ENCODE data around the gene DXO. TPM values are rescaled to one million over a fixed set of nuclear protein-coding genes. Genes with fewer than 3 reads are reported as not detected.

The DXO gene
- total and polyA plus RNA-seq, 2 of the 13 experiments (the other 11 are each of a cell fraction or from before 2014, with no cell fraction given) = 18.6 to 26.2 TPM

GRCh38 chr6:31961616-31962015 lies 10.3 kb downstream of the DXO start:
- no peak for TF ChIP-seq BRCA1 (CRISPR knock-in tag; IDR thresholded peaks at IDR 0.05)
- no peak for TF ChIP-seq HMG20B (CRISPR knock-in tag; conservative IDR thresholded peaks at IDR 0.05)
- TF ChIP-seq ZBTB1 (CRISPR knock-in tag; IDR thresholded peaks at IDR 0.05; ENCODE audit: borderline replicate concordance) = no peak
- TF ChIP-seq ZFP37 (CRISPR knock-in tag; IDR thresholded peaks at IDR 0.05; ENCODE audit: borderline replicate concordance) = no peak
- no peak for TF ChIP-seq ZNF670 (CRISPR knock-in tag; IDR thresholded peaks at IDR 0.05; ENCODE audit: borderline replicate concordance)
- no peak for TF ChIP-seq ZNF546 (CRISPR knock-in tag; conservative IDR thresholded peaks at IDR 0.05)
- no peak for TF ChIP-seq KMT2B (CRISPR knock-in tag; IDR thresholded peaks at IDR 0.05)
- no peak for TF ChIP-seq ATF7-NPFF (CRISPR knock-in tag; IDR thresholded peaks at IDR 0.05; ENCODE audit: low read depth)
- TF ChIP-seq ETV5 (CRISPR knock-in tag; IDR thresholded peaks at IDR 0.05; ENCODE audit: borderline replicate concordance) = no peak
- TF ChIP-seq ZNF101 (CRISPR knock-in tag; IDR thresholded peaks at IDR 0.05; ENCODE audit: borderline replicate concordance, low read depth) = no peak
- H3K27me3 ChIP-seq (ENCODE audit: control insufficient read depth in 1 of 2, insufficient read depth in 2 of 2, low read length in 2 of 2) = no peaks in the 10 kb centered on the region; a peak in 1 of 5 replicates
- ChIA-PET POLR2A (interaction anchor here (7.7 kb wide), 1 partner anchor 8 kb away, joined by 142 read pairs; the partner anchor contains the start of gene DXO), CTCF (ENCODE audit: low intra/inter-chr PET ratio, low total read pairs) (no interaction called here)
- intact Hi-C loops (cut with micrococcal nuclease; ENCODE audit: unreplicated experiment) (no loop called here), in situ Hi-C loops (cut with HindIII; ENCODE audit: extremely low pct_ligation_motif_present, low pct_unique_long_range_greater_than_20kb) (no loop called here)
- DNase-seq (ENCODE audit: low spot score) (no peak), FAIRE-seq (no peak), ATAC-seq (no peak)
- H3K79me2 ChIP-seq (ENCODE audit: insufficient read depth, low read length) = peaks cover 39% of the 10 kb centered on the region
- no peaks in the 10 kb centered on the region for H3K9me3 ChIP-seq (ENCODE audit: low read length)
- peaks cover 41 to 70% of the 10 kb centered on the region in 2 experiments for H3K36me3 ChIP-seq (replicated peaks in 1 of 2; ENCODE audit: control insufficient read depth in 1 of 2, insufficient read depth in 2 of 2, low read length in 2 of 2)
- no TSS peak for BruUV-seq (replicated peaks)
- no peaks in the 10 kb centered on the region for H4K20me1 ChIP-seq (ENCODE audit: insufficient read depth, low read length)
- no peak overlapping the region for H3K27ac ChIP-seq (ENCODE audit: extremely low read length, insufficient read depth, low read length)
- 98% methylated on average over 12 of the region's 12 CpGs for WGBS (ENCODE audit: low lambda C conversion rate)
- no peak overlapping the region for H3K9ac ChIP-seq (ENCODE audit: insufficient read depth, low read depth, low read length)
- H2AFZ ChIP-seq (ENCODE audit: low read length) = no peak overlapping the region
- peaks cover 31% of the 10 kb centered on the region for H3K4me1 ChIP-seq (ENCODE audit: insufficient read depth, low read length)
- H3K4me3 ChIP-seq (replicated peaks in 1 of 3; ENCODE audit: insufficient read depth in 1 of 3, low read depth in 2 of 3, low read length in 3 of 3) = no peak overlapping the region
- no peak overlapping the region for H3K4me2 ChIP-seq (ENCODE audit: low read depth, low read length)

Measured in HepG2 (cell line).